Neural crest cell (in vitro differentiated cells): ENCODE data around the gene RNF43. TPM values are rescaled to one million over a fixed set of nuclear protein-coding genes. Genes with fewer than 3 reads are reported as not detected.
A peak's percentile ranks its signal among the peaks of the same experiment; 100 is the strongest.

Experiments used
- DNase-seq: peaks from one replicate; pipeline ENCODE4 v3.0.0; 2021; ENCODE audit warnings: low read depth, mixed read lengths, low spot score
- H3K27ac Mint-ChIP-seq: one replicate; pipeline ENCODE4 v1.8.0; 2021; ENCODE audit warnings: mild to moderate bottlenecking, mixed read lengths; ENCODE audit not compliant: unreplicated experiment
- H3K27me3 Mint-ChIP-seq: 2 replicates; pipeline ENCODE4 v1.8.0; 2021; ENCODE audit warnings: low read depth, mild to moderate bottlenecking, mixed read lengths
- H3K36me3 Mint-ChIP-seq: 2 replicates; pipeline ENCODE4 v1.8.0; 2021; ENCODE audit warnings: low read depth, mild to moderate bottlenecking, mixed read lengths
- H3K4me1 Mint-ChIP-seq: 2 replicates; pipeline ENCODE4 v1.8.0; 2021; ENCODE audit warnings: mixed read lengths
- H3K4me3 Mint-ChIP-seq: one replicate; pipeline ENCODE4 v1.8.0; 2021; ENCODE audit warnings: mild to moderate bottlenecking, mixed read lengths
- H3K9me3 Mint-ChIP-seq: 2 replicates; pipeline ENCODE4 v1.8.0; 2021; ENCODE audit warnings: mixed read lengths
- total RNA-seq: library from RNA; stranded (reverse); gene quantifications from 2 replicates; pipeline ENCODE4 v1.2.1, GENCODE V29; 2021
- TF ChIP-seq, protein P1 (sequence below): fragments of 200-600 bp; sonication (generic); conservative IDR thresholded peaks from 2 replicates; pipeline ENCODE4 v1.5.0; 2021; ENCODE audit warnings: antibody characterized with exemption, mild to moderate bottlenecking

The RNF43 gene
- total RNA-seq, 1 donor from 2014 or later, result 2.0 TPM

DNA sequence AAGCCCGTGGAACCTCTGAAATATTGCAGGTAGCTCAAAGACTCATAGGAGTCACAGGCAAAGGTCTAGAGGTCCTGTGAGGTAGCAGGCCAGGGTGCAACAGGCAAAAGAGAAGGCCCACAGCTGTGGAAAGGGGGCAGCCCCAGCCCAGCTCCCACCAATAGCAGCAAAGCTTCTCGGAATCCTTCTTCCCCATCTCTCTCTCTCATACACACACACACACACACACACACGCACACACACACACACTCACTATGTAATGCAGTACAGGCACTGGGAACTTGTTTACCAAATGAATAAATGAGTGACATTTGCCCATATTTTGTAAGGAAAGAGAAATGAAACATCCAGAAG lies 48.5 kb downstream of the RNF43 start:
- Mint-ChIP-seq H3K4me1 (peaks cover 37% of the 10 kb centered on the region), H3K4me3 (no peak overlapping the region), H3K27me3 (no peaks in the 10 kb centered on the region), H3K9me3 (no peaks in the 10 kb centered on the region), H3K36me3 (no peaks in the 10 kb centered on the region), H3K27ac (peak overlapping the region; percentile 14)
- DNase-seq, result no peak
- TF ChIP-seq, protein P1, sequence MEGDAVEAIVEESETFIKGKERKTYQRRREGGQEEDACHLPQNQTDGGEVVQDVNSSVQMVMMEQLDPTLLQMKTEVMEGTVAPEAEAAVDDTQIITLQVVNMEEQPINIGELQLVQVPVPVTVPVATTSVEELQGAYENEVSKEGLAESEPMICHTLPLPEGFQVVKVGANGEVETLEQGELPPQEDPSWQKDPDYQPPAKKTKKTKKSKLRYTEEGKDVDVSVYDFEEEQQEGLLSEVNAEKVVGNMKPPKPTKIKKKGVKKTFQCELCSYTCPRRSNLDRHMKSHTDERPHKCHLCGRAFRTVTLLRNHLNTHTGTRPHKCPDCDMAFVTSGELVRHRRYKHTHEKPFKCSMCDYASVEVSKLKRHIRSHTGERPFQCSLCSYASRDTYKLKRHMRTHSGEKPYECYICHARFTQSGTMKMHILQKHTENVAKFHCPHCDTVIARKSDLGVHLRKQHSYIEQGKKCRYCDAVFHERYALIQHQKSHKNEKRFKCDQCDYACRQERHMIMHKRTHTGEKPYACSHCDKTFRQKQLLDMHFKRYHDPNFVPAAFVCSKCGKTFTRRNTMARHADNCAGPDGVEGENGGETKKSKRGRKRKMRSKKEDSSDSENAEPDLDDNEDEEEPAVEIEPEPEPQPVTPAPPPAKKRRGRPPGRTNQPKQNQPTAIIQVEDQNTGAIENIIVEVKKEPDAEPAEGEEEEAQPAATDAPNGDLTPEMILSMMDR, result no peak

Other genes with a start within 250 kb of the RNF43 start
- not detected in 2 replicates for gene EPX, start 224.8 kb downstream of the RNF43 start, total RNA-seq
- gene MKS1, start 198.3 kb downstream of the RNF43 start, total RNA-seq, result 34.2 and 38.2 TPM in 2 replicates
- gene LPO, start 178.9 kb downstream of the RNF43 start, total RNA-seq, result not detected in 2 replicates
- gene MPO, start 136.6 kb downstream of the RNF43 start, total RNA-seq, result not detected in 2 replicates
- gene TSPOAP1, start 88.7 kb downstream of the RNF43 start, total RNA-seq, result 27.9 and 30.5 TPM in 2 replicates
- gene SUPT4H1, start 65.3 kb downstream of the RNF43 start, total RNA-seq, result 79.1 and 83.8 TPM in 2 replicates
- gene HSF5, start 70.9 kb upstream of the RNF43 start, total RNA-seq, result 0.05 and 0.11 TPM in 2 replicates
- 97.4 and 102 TPM in 2 replicates for gene MTMR4, start 97.1 kb upstream of the RNF43 start, total RNA-seq